Pancreas (tissue), 10 donors: ENCODE results near the gene CXCR1. TPM values are rescaled to one million over a fixed set of nuclear protein-coding genes. Genes with fewer than 3 reads are reported as not detected.

ENCODE experiments used
- ATAC-seq, 4 donors: fragments of 200-7000 bp; cut with Tn5 transposase; one replicate each; pipeline versions ENCODE4 v1.8.0 to v1.9.1; 2020; ENCODE audit warnings: mild to moderate bottlenecking in 4 of 4, moderate library complexity in 4 of 4
- DNase-seq, 6 donors: peaks; one replicate each; pipeline ENCODE4 v3.0.0-alpha.2; 2020
- FAIRE-seq: peaks from 2 replicates; lab custom pipeline; 2012; peaks lifted over from hg19 to GRCh38; lab: Jason Lieb, UNC
- H3K27ac ChIP-seq, 4 donors: fragments of 200-600 bp; sonication (generic); 1 replicate in 3 of 4; 2 replicates in 1 of 4; pipeline versions ENCODE4 v1.5.0 to v1.8.0; 2020
- H3K27me3 ChIP-seq, 4 donors: fragments of 200-600 bp; one replicate each; pipeline ENCODE4 v1.8.0; 2021
- H3K36me3 ChIP-seq, 3 donors: fragments of 200-600 bp; sonication (generic) in 1 of 3; one replicate each; pipeline versions ENCODE4 v1.5.0 to v1.8.0; 2020 to 2021
- H3K4me1 ChIP-seq, 3 donors: fragments of 200-600 bp; one replicate each; pipeline ENCODE4 v1.8.0; 2021
- H3K4me3 ChIP-seq, 4 donors: fragments of 200-600 bp; sonication (generic) in 2 of 4; one replicate each; pipeline versions ENCODE4 v1.5.0 to v1.8.0; 2020 to 2021
- H3K9me3 ChIP-seq, 4 donors: fragments of 200-600 bp; one replicate each; pipeline ENCODE4 v1.8.0; 2021
- WGBS, 2 donors: extraction: QIAGEN DNeasy Blood & Tissue Kit; methylation state at CpG; one replicate each; pipeline ENCODE4 v1.1.7; 2013; 5-methylcytosine and 5-hydroxymethylcytosine counted together
- intact Hi-C, 3 donors: fragments of 100-400 bp; cut with DNase I; formaldehyde crosslinking; loops; one replicate each; pipeline versions ENCODE4 v1.11.1 to v1.14.2; 2022
- polyA plus RNA-seq, 2 donors: library from polyadenylated mRNA; stranded (reverse); fragments of 200-250 nt; gene quantifications; one replicate each; pipeline ENCODE4 v1.2.3, GENCODE V29; 2013
- total RNA-seq, 6 donors: library from RNA; stranded (reverse); fragmentation: NEBNext Ultra II Directional in 4 of 6; extraction: Animal tissue kit (Norgen Biotek cat#: 25700) in 4 of 6; gene quantifications; one replicate each; pipeline versions ENCODE4 v1.2.1 to v1.2.4, GENCODE V29; 2021 to 2023
- TF ChIP-seq, protein P1 (sequence below), 4 donors: fragments of 200-600 bp; sonication (generic) in 3 of 4; IDR thresholded peaks; one replicate each; pipeline versions ENCODE4 v1.5.0 to v1.8.0; 2021; ENCODE audit warnings: antibody characterized with exemption in 4 of 4
- donor health status: healthy with polysubstance abuse.
- donor health status: DM: no; HTN: no; CAD: no; lungs with moderate emphysema.
- donor health status: DM: no; HTN: no; CAD: no.
- donor health status: control.
- donor health status: control.
- donor health status: Bipolar disorder and iron deficiency.
- donor health status: DM: yes; HTN: yes; CAD: no.
- donor health status: DM: no; HTN: no; CAD: no.
- donor health status: DM: no; HTN: no; CAD: no.
- donor health status: DM: yes; HTN: yes; CAD: no.

Gene CXCR1
- total and polyA plus RNA-seq, 8 donors: 0.08 to 0.92 (median 0.52) TPM; not detected in 3

- TF ChIP-seq, protein P1, sequence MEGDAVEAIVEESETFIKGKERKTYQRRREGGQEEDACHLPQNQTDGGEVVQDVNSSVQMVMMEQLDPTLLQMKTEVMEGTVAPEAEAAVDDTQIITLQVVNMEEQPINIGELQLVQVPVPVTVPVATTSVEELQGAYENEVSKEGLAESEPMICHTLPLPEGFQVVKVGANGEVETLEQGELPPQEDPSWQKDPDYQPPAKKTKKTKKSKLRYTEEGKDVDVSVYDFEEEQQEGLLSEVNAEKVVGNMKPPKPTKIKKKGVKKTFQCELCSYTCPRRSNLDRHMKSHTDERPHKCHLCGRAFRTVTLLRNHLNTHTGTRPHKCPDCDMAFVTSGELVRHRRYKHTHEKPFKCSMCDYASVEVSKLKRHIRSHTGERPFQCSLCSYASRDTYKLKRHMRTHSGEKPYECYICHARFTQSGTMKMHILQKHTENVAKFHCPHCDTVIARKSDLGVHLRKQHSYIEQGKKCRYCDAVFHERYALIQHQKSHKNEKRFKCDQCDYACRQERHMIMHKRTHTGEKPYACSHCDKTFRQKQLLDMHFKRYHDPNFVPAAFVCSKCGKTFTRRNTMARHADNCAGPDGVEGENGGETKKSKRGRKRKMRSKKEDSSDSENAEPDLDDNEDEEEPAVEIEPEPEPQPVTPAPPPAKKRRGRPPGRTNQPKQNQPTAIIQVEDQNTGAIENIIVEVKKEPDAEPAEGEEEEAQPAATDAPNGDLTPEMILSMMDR (IDR thresholded peaks at IDR 0.05): no peak
- ATAC-seq (no peak), DNase-seq (no peak), FAIRE-seq (no peak)
- Histone ChIP-seq H3K4me1 (no peaks in the 10 kb centered on the region), H3K27me3 (no peaks in the 10 kb centered on the region), H3K27ac (no peak overlapping the region), H3K36me3 (no peaks in the 10 kb centered on the region), H3K9me3 (no peaks in the 10 kb centered on the region), H3K4me3 (no peak overlapping the region)
- intact Hi-C loops: no loop called here
- WGBS, 2 donors: 51 to 53% methylated on average over 5 of the region's 5 CpGs
Measured at GRCh38 chr2:218149098-218149497, 17.7 kb downstream of the CXCR1 start.

GRCh38 chr2:218146056-218146455, 20.7 kb downstream of the CXCR1 start:
- FAIRE-seq: no peak
- no peaks in the 10 kb centered on the region for H3K27me3 ChIP-seq
- intact Hi-C loops: no loop called here
- DNase-seq: no peak
- H3K4me1 ChIP-seq: no peaks in the 10 kb centered on the region
- no peaks in the 10 kb centered on the region for H3K36me3 ChIP-seq
- no peaks in the 10 kb centered on the region for H3K9me3 ChIP-seq
- no peak overlapping the region for H3K27ac ChIP-seq
- TF ChIP-seq, protein P1 (IDR thresholded peaks at IDR 0.05): no peak
- no peak overlapping the region for H3K4me3 ChIP-seq
- ATAC-seq: no peak

- Histone ChIP-seq H3K4me3 (no peak overlapping the region), H3K4me1 (no peaks in the 10 kb centered on the region), H3K27me3 (no peaks in the 10 kb centered on the region), H3K36me3 (no peaks in the 10 kb centered on the region), H3K9me3 (no peaks in the 10 kb centered on the region), H3K27ac (no peak overlapping the region)
- intact Hi-C loops: no loop called here
- ATAC-seq (no peak), FAIRE-seq (no peak), DNase-seq (no peak)
- 55 to 57% methylated on average over 3 of the region's 3 CpGs for WGBS, 2 donors
- TF ChIP-seq, protein P1 (IDR thresholded peaks at IDR 0.05): no peak
Measured at GRCh38 chr2:218145124-218145523, 21.6 kb downstream of the CXCR1 start.

DNA sequence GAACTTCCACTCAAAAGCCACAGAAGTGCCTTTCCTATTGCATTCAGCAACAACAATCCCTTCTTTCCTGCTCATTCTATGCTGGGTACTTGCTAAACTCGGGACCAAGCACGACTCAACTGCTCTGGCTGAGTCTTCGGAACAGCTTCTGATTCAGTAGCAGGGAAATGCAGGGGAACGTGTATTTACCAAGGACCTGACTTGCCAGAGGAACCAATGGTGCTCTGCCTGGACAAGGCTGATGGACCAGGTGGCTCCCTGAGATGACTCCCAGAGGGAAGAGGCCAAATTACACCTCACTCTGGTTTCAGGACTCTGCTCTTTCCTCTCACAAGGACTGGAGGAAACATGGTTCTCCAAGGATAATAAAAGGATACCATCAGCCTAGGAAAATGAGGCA, 28.7 kb downstream of the CXCR1 start:
- Histone ChIP-seq H3K27me3 (no peaks in the 10 kb centered on the region), H3K36me3 (no peaks in the 10 kb centered on the region), H3K4me3 (no peak overlapping the region), H3K9me3 (no peaks in the 10 kb centered on the region), H3K4me1 (no peaks in the 10 kb centered on the region), H3K27ac (no peak overlapping the region)
- FAIRE-seq (no peak), DNase-seq (no peak), ATAC-seq (no peak)
- TF ChIP-seq, protein P1 (IDR thresholded peaks at IDR 0.05): no peak
- 47 to 58% methylated on average over 4 of the region's 4 CpGs for WGBS, 2 donors
- intact Hi-C loops: no loop called here

DNA sequence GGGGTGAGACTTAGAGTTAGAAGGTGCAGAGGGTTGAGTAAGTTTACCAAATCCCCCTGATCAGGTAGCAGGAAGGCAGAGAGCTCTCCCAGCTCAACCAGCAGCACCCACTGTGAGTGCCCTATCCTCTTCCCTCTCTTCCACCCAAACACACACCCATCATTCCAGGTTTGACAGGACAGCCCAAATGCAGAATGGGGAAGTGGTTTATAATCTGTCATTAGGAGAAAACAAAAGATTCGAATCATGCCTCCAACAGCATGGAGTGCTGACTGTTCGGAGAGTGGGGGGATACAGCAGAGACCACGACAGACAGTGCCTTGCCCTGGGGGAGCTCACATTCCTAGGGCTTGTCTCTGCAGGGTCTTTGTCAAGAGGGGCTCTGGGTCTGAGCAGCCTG, 29.2 kb downstream of the CXCR1 start:
- no peaks in the 10 kb centered on the region for H3K9me3 ChIP-seq
- DNase-seq (no peak), FAIRE-seq (no peak), ATAC-seq (no peak)
- intact Hi-C loops: no loop called here
- TF ChIP-seq, protein P1 (IDR thresholded peaks at IDR 0.05): no peak
- WGBS, 2 donors: 55 to 59% methylated on average over 3 of the region's 3 CpGs
- H3K4me1 ChIP-seq: no peaks in the 10 kb centered on the region
- H3K4me3 ChIP-seq: no peak overlapping the region
- no peaks in the 10 kb centered on the region for H3K27me3 ChIP-seq
- H3K36me3 ChIP-seq: no peaks in the 10 kb centered on the region
- H3K27ac ChIP-seq: no peak overlapping the region
